H1 (cell line): Measurements from ENCODE around the gene LBX2. TPM values are rescaled to one million over a fixed set of nuclear protein-coding genes. Genes with fewer than 3 reads are reported as not detected.

Source experiments
- CTCF ChIA-PET: fragments of 300-600 bp; sonication (Branson Sonifier 250); formaldehyde crosslinking; loops from one replicate; lab custom pipeline; 2021; ENCODE audit not compliant: partially characterized antibody; lab: Charles Lee
- POLR2A ChIA-PET: fragments of 300-600 bp; sonication (Branson Sonifier 250); formaldehyde crosslinking; loops from one replicate; lab custom pipeline; 2021; ENCODE audit warnings: inconsistent platforms; ENCODE audit not compliant: partially characterized antibody; lab: Charles Lee
- DNase-seq, 2 experiments: peaks; one replicate each; pipeline versions ENCODE4 v3.0.0 to v3.0.0-alpha.2; 2010 to 2022; ENCODE audit warnings: low spot score in 2 of 2, low read depth in 1 of 2, mixed read lengths in 1 of 2
- FAIRE-seq: peaks from 2 replicates; lab custom pipeline; 2011; peaks lifted over from hg19 to GRCh38; lab: Jason Lieb, UNC
- H2AFZ ChIP-seq: 2 replicates; pipeline ENCODE4 v1.8.1; 2012; ENCODE audit warnings: low read length, inconsistent platforms
- H2AK5ac ChIP-seq: 2 replicates; pipeline ENCODE4 v1.6.1; 2013; ENCODE audit warnings: low read depth, low read length
- H2BK120ac ChIP-seq: replicated peaks from 2 replicates; pipeline ENCODE3; 2013; ENCODE audit warnings: low read depth, low read length, inconsistent platforms
- H2BK12ac ChIP-seq: 2 replicates; pipeline ENCODE4 v1.6.1; 2013; ENCODE audit warnings: low read depth, low read length
- H2BK15ac ChIP-seq: 2 replicates; pipeline ENCODE4 v1.6.1; 2013; ENCODE audit warnings: low read length
- H2BK20ac ChIP-seq: 2 replicates; pipeline ENCODE4 v1.6.1; 2013; ENCODE audit warnings: low read length
- H2BK5ac ChIP-seq: 2 replicates; pipeline ENCODE4 v1.6.1; 2013; ENCODE audit warnings: low read depth, low read length
- H3K14ac ChIP-seq: 2 replicates; pipeline ENCODE4 v1.6.1; 2013; ENCODE audit warnings: inconsistent platforms; ENCODE audit not compliant: insufficient read length
- H3K18ac ChIP-seq: 2 replicates; pipeline ENCODE4 v1.6.1; 2013; ENCODE audit warnings: low read length; ENCODE audit errors: extremely low read depth
- H3K23ac ChIP-seq: 2 replicates; pipeline ENCODE4 v1.6.1; 2013; ENCODE audit warnings: inconsistent platforms; ENCODE audit not compliant: insufficient read length
- H3K23me2 ChIP-seq: 2 replicates; pipeline ENCODE4 v1.6.1; 2013; ENCODE audit warnings: low read depth, low read length
- H3K27ac ChIP-seq: 2 replicates; pipeline ENCODE4 v1.6.1; 2011; ENCODE audit warnings: low read depth, low read length, inconsistent platforms
- H3K27me3 ChIP-seq, 4 experiments: replicated peaks in 1 of 4; 1 replicate in 1 of 4; 2 replicates in 3 of 4; pipeline versions ENCODE4 v1.6.1 to v1.8.1; 2011 to 2013; ENCODE audit warnings: low read length in 3 of 4, mild to moderate bottlenecking in 3 of 4, inconsistent platforms in 2 of 4, mixed read lengths in 2 of 4, moderate library complexity in 1 of 4; ENCODE audit not compliant: control insufficient read depth in 3 of 4, insufficient read depth in 3 of 4; ENCODE audit errors: extremely low read depth in 1 of 4
- H3K36me3 ChIP-seq, 4 experiments: 2 replicates each; pipeline versions ENCODE4 v1.6.1 to v1.8.1; 2011 to 2013; ENCODE audit warnings: mild to moderate bottlenecking in 4 of 4, low read length in 3 of 4, moderate library complexity in 2 of 4, control low read depth in 1 of 4, inconsistent platforms in 1 of 4; ENCODE audit not compliant: insufficient read depth in 4 of 4, control insufficient read depth in 2 of 4
- H3K4ac ChIP-seq: replicated peaks from 2 replicates; pipeline ENCODE3; 2013; ENCODE audit warnings: low read length, low read depth, mixed read lengths, inconsistent platforms; ENCODE audit not compliant: insufficient read length
- H3K4me1 ChIP-seq, 4 experiments: replicated peaks in 1 of 4; 1 replicate in 1 of 4; 2 replicates in 3 of 4; pipeline versions ENCODE4 v1.6.1 to v1.8.1; 2011 to 2013; ENCODE audit warnings: low read length in 3 of 4, inconsistent platforms in 2 of 4, mixed read lengths in 1 of 4; ENCODE audit not compliant: insufficient read depth in 4 of 4, control insufficient read depth in 3 of 4
- H3K4me2 ChIP-seq, 2 experiments: 2 replicates each; pipeline versions ENCODE4 v1.6.1 to v1.8.1; 2011 to 2013; ENCODE audit warnings: low read depth in 2 of 2, low read length in 2 of 2, control low read depth in 1 of 2, inconsistent platforms in 1 of 2, mild to moderate bottlenecking in 1 of 2; ENCODE audit not compliant: insufficient read depth in 1 of 2
- H3K4me3 ChIP-seq, 4 experiments: fragments of 200-600, 300-600 bp in 1 of 4; sonication (generic), shearing (Covaris generic), sonication (Bioruptor Twin) in 1 of 4; 2 replicates each; pipeline versions ENCODE4 v1.5.1 to v1.8.1; 2011 to 2016; ENCODE audit warnings: low read length in 4 of 4, low read depth in 3 of 4, control low read depth in 2 of 4, inconsistent platforms in 2 of 4, mild to moderate bottlenecking in 2 of 4, mixed read lengths in 1 of 4, moderate library complexity in 1 of 4; ENCODE audit not compliant: insufficient read depth in 2 of 4; ENCODE audit errors: extremely low read depth in 1 of 4
- H3K56ac ChIP-seq: replicated peaks from 2 replicates; pipeline ENCODE3; 2013; ENCODE audit warnings: low read depth, mild to moderate bottlenecking, mixed read lengths, low read length, inconsistent platforms; ENCODE audit not compliant: insufficient read length
- H3K79me1 ChIP-seq: 2 replicates; pipeline ENCODE4 v1.6.1; 2013; ENCODE audit warnings: low read depth, low read length, control low read depth
- H3K79me2 ChIP-seq, 2 experiments: 2 replicates each; pipeline versions ENCODE4 v1.6.1 to v1.8.1; 2012 to 2013; ENCODE audit warnings: low read length in 2 of 2, mild to moderate bottlenecking in 2 of 2, inconsistent platforms in 1 of 2; ENCODE audit not compliant: insufficient read depth in 2 of 2, control insufficient read depth in 1 of 2
- H3K9ac ChIP-seq, 4 experiments: replicated peaks in 1 of 4; 1 replicate in 1 of 4; 2 replicates in 3 of 4; pipeline versions ENCODE4 v1.6.1 to v1.8.1; 2011 to 2013; ENCODE audit warnings: low read depth in 3 of 4, low read length in 3 of 4, control low read depth in 2 of 4, mild to moderate bottlenecking in 2 of 4, moderate library complexity in 2 of 4, inconsistent platforms in 1 of 4; ENCODE audit errors: extremely low read depth in 1 of 4
- H3K9me3 ChIP-seq, 2 experiments: 2 replicates each; pipeline versions ENCODE4 v1.6.1 to v1.8.1; 2012 to 2013; ENCODE audit warnings: mild to moderate bottlenecking in 2 of 2, moderate library complexity in 2 of 2, control low read depth in 1 of 2, inconsistent platforms in 1 of 2, low read depth in 1 of 2, low read length in 1 of 2, mixed read lengths in 1 of 2; ENCODE audit not compliant: insufficient read depth in 2 of 2
- H4K20me1 ChIP-seq, 2 experiments: replicated peaks in 1 of 2; 2 replicates each; pipeline versions ENCODE3 to v1.8.1; 2011 to 2013; ENCODE audit warnings: inconsistent platforms in 2 of 2, low read length in 2 of 2, mild to moderate bottlenecking in 1 of 2; ENCODE audit not compliant: insufficient read depth in 2 of 2, control insufficient read depth in 1 of 2
- H4K5ac ChIP-seq: 2 replicates; pipeline ENCODE4 v1.6.1; 2013; ENCODE audit warnings: low read length, low read depth, mixed read lengths, inconsistent platforms; ENCODE audit not compliant: insufficient read length
- H4K8ac ChIP-seq: 2 replicates; pipeline ENCODE4 v1.8.0; 2013; ENCODE audit warnings: mild to moderate bottlenecking, moderate library complexity, low read length, inconsistent platforms; ENCODE audit not compliant: insufficient read depth; ENCODE audit errors: extremely low read depth
- H4K91ac ChIP-seq: replicated peaks from 2 replicates; pipeline ENCODE3; 2013; ENCODE audit warnings: low read length, mixed read lengths, inconsistent platforms; ENCODE audit not compliant: insufficient read length
- CBX5 ChIP-seq: fragments of 300-800, 300-1000 bp; sonication (generic); IDR thresholded peaks from 2 replicates; pipeline ENCODE4 v1.7.1; 2016; ENCODE audit warnings: antibody characterized with exemption, low read length, low read depth
- CEBPB ChIP-seq: IDR thresholded peaks from 2 replicates; pipeline ENCODE4 v1.6.1; 2012; ENCODE audit warnings: low read depth, low read length
- GTF2F1 ChIP-seq: IDR thresholded peaks from 2 replicates; pipeline ENCODE4 v1.6.1; 2012; ENCODE audit warnings: low read depth, low read length, improper control_type of control experiment, borderline replicate concordance
- KDM5A ChIP-seq: fragments of 200-600 bp; IDR thresholded peaks from 2 replicates; pipeline ENCODE4 v1.7.1; 2012; ENCODE audit warnings: mild to moderate bottlenecking, low read length, inconsistent platforms, mixed read lengths
- POU5F1 ChIP-seq: IDR thresholded peaks from 2 replicates; pipeline ENCODE4 v1.6.1; 2011; ENCODE audit warnings: low read depth, mild to moderate bottlenecking, low read length, moderate library complexity
- RAD21 ChIP-seq, 2 experiments: IDR thresholded peaks in 1 of 2; conservative IDR thresholded peaks in 1 of 2; 2 replicates each; pipeline ENCODE4 v1.6.1; 2011; ENCODE audit warnings: low read depth in 2 of 2, low read length in 2 of 2, improper control_type of control experiment in 1 of 2, inconsistent platforms in 1 of 2, mild to moderate bottlenecking in 1 of 2, moderate library complexity in 1 of 2
- RXRA ChIP-seq: IDR thresholded peaks from 2 replicates; pipeline ENCODE4 v1.6.1; 2011; ENCODE audit warnings: low read depth, mild to moderate bottlenecking, low read length, moderate library complexity; ENCODE audit not compliant: insufficient read depth
- SAP30 ChIP-seq: fragments of 300-600 bp; sonication (generic); IDR thresholded peaks from 2 replicates; pipeline ENCODE4 v1.7.1; 2012; ENCODE audit warnings: low read length, moderate library complexity, mild to moderate bottlenecking, inconsistent platforms; ENCODE audit not compliant: insufficient read depth, insufficient replicate concordance
- SIN3A ChIP-seq, 2 experiments: IDR thresholded peaks in 1 of 2; conservative IDR thresholded peaks in 1 of 2; 2 replicates each; pipeline ENCODE4 v1.6.1; 2011 to 2012; ENCODE audit warnings: low read length in 2 of 2, improper control_type of control experiment in 1 of 2, low read depth in 1 of 2, mild to moderate bottlenecking in 1 of 2
- SIX5 ChIP-seq: IDR thresholded peaks from 2 replicates; pipeline ENCODE4 v1.6.1; 2011; ENCODE audit warnings: mild to moderate bottlenecking, low read depth, low read length
- SRF ChIP-seq: IDR thresholded peaks from 2 replicates; pipeline ENCODE4 v1.6.1; 2011; ENCODE audit warnings: mild to moderate bottlenecking, low read depth, low read length, moderate library complexity
- TAF1 ChIP-seq: IDR thresholded peaks from 2 replicates; pipeline ENCODE4 v1.6.1; 2011; ENCODE audit warnings: mild to moderate bottlenecking, low read depth, low read length
- TBP ChIP-seq: IDR thresholded peaks from 2 replicates; pipeline ENCODE4 v1.6.1; 2011; ENCODE audit warnings: low read depth, low read length, improper control_type of control experiment
- WGBS, 2 experiments: shearing (Covaris generic) in 1 of 2; methylation state at CpG; one replicate each; pipeline versions ENCODE4 v1.1.6 to v1.1.7; 2013 to 2015; ENCODE audit warnings: low lambda C conversion rate in 2 of 2, mixed read lengths in 2 of 2, inconsistent platforms in 1 of 2, low coverage in 1 of 2, missing lambda C conversion rate in 1 of 2; ENCODE audit not compliant: insufficient replicate concordance in 2 of 2, insufficient coverage in 1 of 2, insufficient read length in 1 of 2; ENCODE audit errors: extremely low coverage in 1 of 2, missing lambda C conversion rate in 1 of 2; 5-methylcytosine and 5-hydroxymethylcytosine counted together
- polyA plus RNA-seq, 7 experiments: library from polyadenylated mRNA; depleted of rRNA in 3 of 7; stranded (reverse) in 5 of 7; unstranded in 2 of 7; fragments of >200 nt in 5 of 7; fragments of 200-250 nt in 2 of 7; gene quantifications; 1 replicate in 5 of 7; 2 replicates in 1 of 7; 4 replicates in 1 of 7; pipeline versions ENCODE4 v1.2.1 to v1.2.3, GENCODE V29; 2011 to 2013; ENCODE audit warnings: missing spikeins in 2 of 7, mixed read lengths in 2 of 7
- total RNA-seq: library from RNA; stranded (reverse); fragmentation: NEBNext Ultra II Directional; extraction: Animal tissue kit (Norgen Biotek cat#: 25700); gene quantifications from 2 replicates; pipeline ENCODE4 v1.2.1, GENCODE V29; 2021

Gene LBX2
- total and polyA plus RNA-seq, 2 of the 8 experiments (the other 6 are each of a cell fraction or from before 2014, with no cell fraction given) = 0.27 TPM; not detected in 1

- H3K79me2 ChIP-seq = no peaks in the 10 kb centered on the region
- H2BK120ac ChIP-seq = no peak overlapping the region
- no peak overlapping the region for H3K4me3 ChIP-seq
- FAIRE-seq (no peak), DNase-seq (no peak)
- H3K9me3 ChIP-seq = no peaks in the 10 kb centered on the region
- H3K36me3 ChIP-seq = peaks cover 7 to 20% (median 17%) of the 10 kb centered on the region in 4 experiments
- no peak overlapping the region for H3K4ac ChIP-seq
- ChIA-PET CTCF (interaction anchor here (0.9 to 2.1 kb wide), 2 partner anchors 12 to 93 kb away, joined by 3 to 8 read pairs; partner anchors contain the start of genes CCDC142 and TTC31), POLR2A (interaction anchor here (0.7 to 9.4 kb wide), 8 partner anchors 9 to 37 kb away, joined by 3 to 73 read pairs (median 18); partner anchors contain the start of genes AUP1, CCDC142, HTRA2 and MOGS)
- H4K91ac ChIP-seq = no peak overlapping the region
- H2AFZ ChIP-seq = no peak overlapping the region
- H3K4me2 ChIP-seq = no peak overlapping the region
- H3K9ac ChIP-seq = no peak overlapping the region
- no peak overlapping the region for H3K56ac ChIP-seq
- H4K8ac ChIP-seq = no peak overlapping the region
- no peak overlapping the region for H2BK5ac ChIP-seq
- peaks cover 3 to 26% (median 13%) of the 10 kb centered on the region in 4 experiments for H3K4me1 ChIP-seq
- H3K27me3 ChIP-seq = peaks cover 43 to 56% (median 54%) of the 10 kb centered on the region in 4 experiments
- no peak overlapping the region for H2BK12ac ChIP-seq
- no peaks in the 10 kb centered on the region for H3K79me1 ChIP-seq
- H3K23me2 ChIP-seq = peaks cover 20% of the 10 kb centered on the region; the same call in 1 of the 2 replicates
- no peak overlapping the region for H2AK5ac ChIP-seq
- no peak overlapping the region for H4K5ac ChIP-seq
- H2BK15ac ChIP-seq = no peak overlapping the region
- H3K18ac ChIP-seq = no peak overlapping the region
- no peak overlapping the region for H3K27ac ChIP-seq
- peaks cover 1 to 12% of the 10 kb centered on the region in 2 experiments for H4K20me1 ChIP-seq
- no peak overlapping the region for H2BK20ac ChIP-seq
- no peak overlapping the region for H3K14ac ChIP-seq
- no peak overlapping the region for H3K23ac ChIP-seq
- WGBS, 2 experiments = 75% methylated on average over 1 of the region's 1 CpG; no CpG with 5 or more reads in 1 of the 2 experiments
- TF ChIP-seq POU5F1 = no peak
- TF ChIP-seq SRF = no peak
- no peak for TF ChIP-seq GTF2F1
- no peak for TF ChIP-seq SIN3A (conservative IDR thresholded peaks at IDR 0.05 in 1 of 2, IDR thresholded peaks at IDR 0.05 in 1 of 2; ENCODE audit: low read depth in 1 of 2, low read length in 2 of 2)
- no peak for TF ChIP-seq TBP
- no peak for TF ChIP-seq RAD21 (IDR thresholded peaks at IDR 0.05 in 1 of 2, conservative IDR thresholded peaks at IDR 0.05 in 1 of 2; ENCODE audit: low read depth in 2 of 2, low read length in 2 of 2)
- TF ChIP-seq TAF1 = no peak
- TF ChIP-seq SIX5 = no peak
- no peak for TF ChIP-seq SAP30
- no peak for TF ChIP-seq RXRA
- TF ChIP-seq KDM5A = no peak
- TF ChIP-seq CBX5 = no peak
- no peak for TF ChIP-seq CEBPB
Observed at GRCh38 chr2:74495440-74495839, 4.0 kb downstream of the LBX2 start.
